NCI-H2171 (cell line): ENCODE data around the gene PTPRA.

Experiments used
- DNase-seq: peaks from one replicate; lab custom pipeline; 2025; lab: John Stamatoyannopoulos, UW

Gene PTPRA

DNA sequence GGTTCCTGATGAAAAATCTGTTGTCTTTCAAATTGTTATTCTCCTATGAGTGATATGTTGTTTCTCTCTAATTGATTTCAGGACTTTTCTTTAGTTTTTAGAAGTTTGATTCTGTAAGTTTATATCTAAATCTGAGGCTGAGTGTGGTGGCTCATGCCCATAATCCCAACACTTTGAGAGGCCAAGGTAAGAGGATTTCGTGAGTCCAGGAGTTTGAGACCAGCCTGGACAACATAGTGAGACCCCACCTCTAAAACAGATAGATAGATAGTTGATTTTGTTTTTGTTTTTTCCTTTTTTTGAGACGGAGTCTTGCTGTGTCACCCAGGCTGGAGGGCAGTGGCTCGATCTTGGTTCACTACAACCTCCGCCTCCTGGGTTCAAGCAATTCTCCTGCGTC lies 64.6 kb downstream of the PTPRA start:
- DNase-seq = no peak

DNA sequence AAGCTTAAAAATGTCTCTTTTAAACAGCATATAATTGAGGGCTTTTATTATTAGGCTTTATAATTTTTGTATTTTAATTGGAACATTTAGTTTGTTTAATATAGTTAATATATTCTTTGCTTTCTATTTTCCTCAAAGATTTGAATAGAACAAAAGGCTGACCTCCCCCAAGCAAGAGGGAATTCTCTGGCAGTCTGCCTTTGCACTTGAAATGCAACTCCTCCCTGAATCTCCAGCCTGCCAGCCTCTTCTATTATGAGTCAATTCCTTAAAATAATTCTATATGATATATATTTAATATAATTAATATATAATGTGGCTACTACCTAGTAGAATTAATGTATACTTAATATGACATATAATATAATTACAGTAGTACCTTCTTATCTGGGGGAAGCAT lies 69.2 kb downstream of the PTPRA start:
- no peak for DNase-seq

- no peak for DNase-seq
Observed at GRCh38 chr20:2946988-2947961, 74.0 kb downstream of the PTPRA start.

DNA sequence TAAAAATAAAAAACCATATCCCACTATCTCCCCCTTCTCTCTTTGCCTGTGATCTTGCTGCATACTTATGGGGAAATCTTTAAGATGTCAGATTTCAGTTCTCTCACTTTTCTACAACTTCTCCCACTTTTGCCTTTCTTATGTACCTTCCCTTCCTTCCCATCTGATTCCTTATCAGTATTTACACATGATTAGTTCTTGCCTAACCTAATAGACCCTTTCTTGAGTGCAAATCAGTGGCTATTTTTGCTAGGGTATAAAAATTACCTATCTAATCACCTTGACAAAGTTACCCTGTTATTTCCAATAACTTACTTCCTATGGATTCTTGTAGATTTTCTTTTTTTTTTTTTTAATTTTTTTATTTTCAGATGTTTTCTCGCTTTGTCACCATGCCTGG lies 75.7 kb downstream of the PTPRA start:
- no peak for DNase-seq

GRCh38 chr20:2952766-2953165 lies 79.5 kb downstream of the PTPRA start:
- no peak for DNase-seq

DNA sequence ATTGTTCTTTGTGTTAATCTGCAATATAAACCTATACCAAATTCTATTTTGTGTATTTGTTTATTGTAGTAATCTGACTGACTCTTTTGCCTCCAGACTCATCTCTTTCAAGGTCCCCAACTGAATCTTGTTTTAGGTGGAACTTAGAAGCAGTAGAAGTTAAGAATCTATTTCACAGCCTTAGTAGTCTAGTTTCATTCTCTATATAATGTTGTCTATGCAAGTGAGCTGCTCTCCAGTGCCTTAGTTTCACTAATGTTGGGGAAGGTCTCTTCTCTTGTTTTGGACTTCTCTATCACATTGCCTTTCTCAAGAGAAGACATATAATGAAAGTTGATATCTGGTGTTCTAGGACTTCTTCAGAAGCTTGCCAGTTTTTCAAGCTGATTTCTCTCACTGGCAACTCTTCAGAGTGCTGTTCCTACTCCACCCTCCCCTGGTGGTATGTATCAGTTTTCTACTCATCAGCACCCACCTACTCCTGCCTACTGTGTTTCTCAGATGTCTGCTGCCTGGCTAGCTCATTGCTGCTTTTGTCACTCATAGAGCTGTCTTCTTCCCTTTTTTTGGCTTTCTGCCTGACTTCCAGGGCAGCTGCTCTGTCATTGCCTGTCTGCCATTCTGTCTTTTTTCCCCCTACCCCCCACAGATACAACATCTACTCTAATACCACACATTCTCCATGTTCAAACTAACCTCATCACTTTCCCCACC lies 82.1 kb downstream of the PTPRA start:
- DNase-seq = no peak

DNA sequence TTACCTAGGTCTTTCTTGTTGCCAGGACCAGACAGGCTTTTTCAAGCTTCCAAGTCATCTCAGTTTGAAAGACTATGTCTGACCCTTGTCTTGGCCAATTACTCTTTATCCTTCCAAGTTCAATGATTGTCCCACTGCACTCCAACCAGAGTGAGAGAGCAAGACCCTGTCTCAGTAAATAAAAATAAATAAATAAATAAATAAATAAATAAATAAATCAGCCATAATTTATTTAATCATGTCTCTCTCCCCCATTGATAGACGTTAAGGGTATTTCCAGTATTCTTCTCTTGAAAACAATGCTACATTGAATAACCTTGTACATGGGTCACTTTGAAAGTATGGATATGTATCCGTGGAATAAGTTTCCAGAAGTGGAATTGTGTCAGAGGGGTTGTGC lies 83.2 kb downstream of the PTPRA start:
- DNase-seq = no peak

DNA sequence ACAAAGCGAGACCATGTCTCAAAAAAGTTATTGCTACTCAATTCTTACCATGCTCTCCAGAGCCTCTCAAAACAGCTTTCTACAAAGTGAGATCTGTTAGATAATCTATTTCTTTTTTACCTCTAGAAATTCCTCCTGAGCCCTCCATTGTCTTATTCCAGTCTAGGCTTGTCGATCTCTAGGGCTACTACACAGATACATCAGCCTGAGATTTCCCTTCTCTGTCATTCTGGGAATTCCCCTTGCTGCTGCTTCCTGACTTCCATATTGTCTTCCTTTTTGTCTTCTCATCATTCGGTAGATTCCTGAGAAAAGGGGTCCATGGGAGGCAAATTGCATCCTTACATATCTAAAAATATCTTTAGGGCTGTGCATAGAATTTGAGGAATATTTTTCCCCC lies 94.6 kb downstream of the PTPRA start:
- DNase-seq = no peak

DNA sequence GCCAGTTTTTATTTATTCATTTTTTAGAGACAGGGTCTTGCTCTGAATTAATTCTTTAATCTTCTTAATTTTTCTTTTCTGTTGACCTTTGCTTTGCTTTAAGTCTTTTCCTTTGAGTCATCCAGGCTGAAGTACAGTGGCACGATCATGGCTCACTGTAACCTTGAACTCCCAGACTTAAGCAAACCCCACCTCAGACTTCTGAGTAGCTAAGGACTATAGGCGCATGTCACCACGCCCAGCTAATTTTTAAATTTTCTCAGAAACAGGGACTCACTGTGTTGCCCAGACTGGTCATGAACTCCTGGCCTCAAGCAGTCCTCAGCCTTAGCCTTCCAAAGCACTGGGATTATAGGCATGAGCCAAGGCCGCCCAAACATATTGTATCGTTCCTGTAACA lies 98.8 kb downstream of the PTPRA start:
- no peak for DNase-seq

- DNase-seq = no peak
Observed at GRCh38 chr20:2973574-2973973, 100.3 kb downstream of the PTPRA start.

DNA sequence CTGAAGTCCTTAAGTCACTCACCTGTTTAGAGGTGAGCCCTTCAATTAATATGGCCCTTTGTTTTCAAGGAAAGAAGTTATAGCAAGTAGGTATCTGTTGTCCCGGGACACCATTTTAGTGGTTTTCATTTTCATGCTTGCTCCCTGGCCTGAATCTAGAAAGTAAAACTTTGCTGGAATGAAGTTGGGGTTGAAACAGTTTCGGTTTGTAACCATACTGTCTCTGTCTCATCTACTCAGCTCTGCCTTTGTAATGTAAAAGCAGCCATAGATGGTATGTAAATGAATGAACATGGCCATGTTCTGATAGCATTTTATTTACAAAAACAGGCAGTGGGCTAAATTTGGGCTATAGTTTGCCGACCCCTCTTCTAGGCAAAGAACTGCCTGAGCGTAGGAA lies 105.2 kb downstream of the PTPRA start:
- no peak for DNase-seq

GRCh38 chr20:2981646-2982045 lies 108.4 kb downstream of the PTPRA start:
- no peak for DNase-seq

- no peak for DNase-seq
Observed at GRCh38 chr20:2983508-2983907, 110.2 kb downstream of the PTPRA start.

DNA sequence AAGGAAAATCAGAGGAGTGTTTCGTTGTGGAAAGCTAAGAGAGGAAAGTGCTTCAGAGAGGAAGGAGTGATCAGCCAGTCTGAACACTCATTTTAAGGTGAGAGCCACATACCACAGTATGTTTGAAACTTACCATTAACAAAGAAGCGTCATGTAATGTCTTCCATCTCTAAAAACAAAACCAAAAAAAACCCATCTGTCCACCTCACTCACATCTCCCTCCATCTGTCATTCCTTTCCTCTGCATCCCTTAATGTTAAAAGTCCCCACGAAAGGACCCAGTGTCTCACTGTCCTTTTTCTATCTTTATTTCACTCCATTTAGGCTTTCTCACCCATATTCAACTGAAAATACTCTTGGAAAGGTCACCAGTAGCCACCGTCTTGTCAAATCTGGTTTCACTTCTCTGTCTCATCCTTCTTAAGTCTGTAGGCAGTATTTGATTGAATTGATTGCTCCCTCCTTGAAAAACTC lies 110.8 kb downstream of the PTPRA start:
- DNase-seq = no peak

- no peak for DNase-seq
Observed at GRCh38 chr20:2984956-2985661, 111.8 kb downstream of the PTPRA start.

- DNase-seq = no peak
Observed at GRCh38 chr20:2986466-2986865, 113.2 kb downstream of the PTPRA start.

- no peak for DNase-seq
Observed at GRCh38 chr20:2987861-2988260, 114.6 kb downstream of the PTPRA start.

DNA sequence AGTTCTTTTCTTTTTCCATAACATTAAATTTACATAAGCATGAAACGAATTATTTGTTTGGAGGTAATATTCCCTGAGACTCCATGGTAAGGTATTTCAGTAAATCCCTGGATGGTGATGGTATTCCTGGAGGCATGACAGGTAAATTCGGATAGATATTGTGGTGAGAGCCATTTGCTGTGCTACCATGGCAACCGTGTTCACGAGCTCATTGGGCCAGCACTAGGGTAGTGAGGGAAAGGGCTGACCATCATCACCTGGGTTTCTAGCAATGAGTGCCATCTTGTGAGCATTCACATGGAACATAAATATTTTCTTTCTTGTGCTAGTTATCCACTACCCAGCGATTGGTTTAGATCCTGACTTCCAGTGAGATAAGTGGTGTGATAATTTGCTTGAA lies 118.3 kb downstream of the PTPRA start:
- no peak for DNase-seq

- no peak for DNase-seq
Observed at GRCh38 chr20:2993250-2993649, 120.0 kb downstream of the PTPRA start.

GRCh38 chr20:2995796-2996195 lies 122.5 kb downstream of the PTPRA start:
- DNase-seq = no peak

- no peak for DNase-seq
Observed at GRCh38 chr20:2998728-2999127, 125.4 kb downstream of the PTPRA start.

DNA sequence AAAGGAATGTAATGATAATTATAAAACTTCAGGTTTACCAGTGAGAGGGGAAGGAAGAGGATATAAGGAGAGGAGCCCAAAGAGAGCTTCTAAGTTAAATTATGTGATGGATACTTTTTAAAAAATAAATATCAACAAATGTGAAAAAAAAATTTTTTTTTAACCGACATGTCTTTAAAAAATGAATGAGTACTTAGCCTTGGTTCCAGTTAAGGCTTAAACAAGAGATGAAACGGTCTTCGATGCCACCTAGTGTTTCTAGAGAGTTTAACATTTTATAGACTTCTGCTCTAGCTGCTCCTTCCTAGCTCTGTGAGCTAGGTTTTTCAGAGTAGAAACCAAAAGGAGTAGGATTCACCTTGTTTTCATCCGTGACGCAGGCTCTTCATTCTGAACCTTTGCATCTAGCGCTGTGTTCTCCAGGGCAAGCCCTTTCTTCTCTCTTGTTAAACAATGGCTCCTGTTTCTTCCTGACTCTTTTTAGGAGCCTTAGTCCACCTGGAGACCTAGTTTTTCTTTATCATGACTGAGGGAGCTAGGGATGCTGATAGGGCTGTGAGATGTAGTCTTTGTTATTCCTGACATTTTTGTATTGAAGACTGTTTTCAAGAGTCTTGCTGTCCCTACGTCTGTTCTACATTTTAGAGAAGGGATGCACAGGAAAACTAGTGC lies 127.7 kb downstream of the PTPRA start:
- peak; percentile 42 for DNase-seq
